Stimulated activated CD8-positive, alpha-beta memory T cell treated with anti-CD3 and anti-CD28 coated beads, Interleukin-15, amount 100 ng/mL, for 4 hours (primary cell): ENCODE measurements around the gene TAX1BP1.
"Not testable (repeated sequence)": the region's sequence is repeated elsewhere in the genome, so short reads cannot be mapped to it uniquely, and the experiment has no call there.

Experiments used
- DNase-seq, 2 donors: peaks; one replicate each; pipeline ENCODE4 v3.0.0-alpha.2; 2020; ENCODE audit warnings: low read depth in 2 of 2

TAX1BP1 gene

DNA sequence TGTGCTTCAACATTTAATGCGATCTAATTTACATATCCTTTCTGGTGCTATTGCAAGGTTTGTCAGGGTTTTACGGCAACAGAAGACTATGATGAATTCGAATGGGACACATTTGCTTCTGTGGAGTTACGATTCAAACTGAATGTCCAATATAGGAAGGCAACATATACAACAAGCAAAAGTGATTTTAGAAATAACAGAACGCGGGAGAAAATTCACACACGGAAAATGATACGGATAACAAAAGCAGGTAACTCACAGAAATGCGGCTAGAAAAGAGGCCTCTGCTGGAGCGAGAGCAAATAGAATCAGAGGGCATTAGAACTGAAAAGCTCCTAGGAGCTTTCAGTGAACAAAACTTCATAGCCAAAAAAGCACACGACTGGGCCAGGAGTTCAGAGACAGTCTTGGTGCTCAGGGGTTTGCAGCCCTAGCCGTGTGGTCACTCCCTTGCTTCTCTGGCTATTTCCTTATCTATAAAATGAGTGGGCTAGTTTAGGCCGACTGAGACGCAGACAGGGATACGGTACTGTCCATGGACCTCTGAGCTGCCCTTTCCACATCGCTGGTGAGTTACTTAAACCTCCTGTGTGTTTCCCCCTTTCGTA, 557 bp upstream of the TAX1BP1 start:
- DNase-seq, result no peak

DNA sequence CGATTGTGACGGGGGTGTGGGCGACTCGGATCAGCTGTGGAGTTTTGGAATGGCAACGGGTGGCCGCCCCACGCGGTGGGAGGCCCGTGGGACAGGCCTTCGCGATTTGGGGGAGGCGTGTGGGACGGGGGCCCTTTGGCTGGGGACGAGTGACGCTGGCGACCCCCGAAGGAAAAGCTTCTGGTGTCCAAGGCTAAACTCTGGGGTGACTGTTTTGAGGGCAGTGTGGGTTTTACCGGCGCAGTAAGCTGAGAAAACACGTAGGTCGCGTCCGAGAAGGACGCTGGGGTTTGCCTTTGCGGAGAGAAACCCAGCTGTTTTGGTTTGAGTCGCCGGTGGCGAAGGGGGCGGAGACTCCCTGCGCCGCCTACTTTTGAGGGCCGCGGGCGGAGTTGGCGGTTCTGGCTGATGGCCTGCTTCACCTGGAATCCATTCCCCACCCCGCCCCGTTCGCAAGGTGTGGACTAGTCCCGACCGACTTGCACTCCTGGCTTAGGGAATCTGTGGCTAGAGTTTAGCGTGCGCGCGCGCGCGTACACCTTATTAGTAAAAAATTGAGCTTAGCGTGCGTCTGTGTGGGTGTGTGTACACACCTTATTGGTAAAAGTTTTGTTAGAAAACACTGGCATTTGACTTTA, 606 bp downstream of the TAX1BP1 start:
- peak; percentile 68 for DNase-seq

DNA sequence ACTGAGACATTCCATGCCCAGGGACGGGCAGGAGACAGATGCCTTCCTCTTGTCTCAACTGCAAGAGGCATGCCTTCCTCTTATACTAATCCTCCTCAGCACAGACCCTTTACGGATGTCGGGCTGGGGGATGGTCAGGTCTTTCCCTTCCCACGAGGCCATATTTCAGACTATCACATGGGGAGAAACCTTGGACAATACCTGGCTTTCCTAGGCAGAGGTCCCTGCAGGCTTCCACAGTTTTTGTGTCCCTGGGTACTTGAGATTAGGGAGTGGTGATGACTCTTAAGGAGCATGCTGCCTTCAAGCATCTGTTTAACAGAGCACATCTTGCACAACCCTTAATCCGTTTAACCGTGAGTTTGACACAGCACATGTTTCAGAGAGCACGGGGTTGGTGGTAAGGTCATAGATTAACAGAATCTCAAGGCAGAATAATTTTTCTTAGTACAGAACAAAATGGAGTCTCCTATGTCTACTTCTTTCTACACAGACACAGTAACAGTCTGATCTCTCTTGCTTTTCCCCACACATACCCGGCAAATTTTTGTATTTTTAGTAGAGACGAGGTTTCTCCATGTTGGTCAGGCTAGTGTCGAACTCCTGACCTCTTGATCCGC, 2.2 kb downstream of the TAX1BP1 start:
- DNase-seq, result not testable (repeated sequence)

DNA sequence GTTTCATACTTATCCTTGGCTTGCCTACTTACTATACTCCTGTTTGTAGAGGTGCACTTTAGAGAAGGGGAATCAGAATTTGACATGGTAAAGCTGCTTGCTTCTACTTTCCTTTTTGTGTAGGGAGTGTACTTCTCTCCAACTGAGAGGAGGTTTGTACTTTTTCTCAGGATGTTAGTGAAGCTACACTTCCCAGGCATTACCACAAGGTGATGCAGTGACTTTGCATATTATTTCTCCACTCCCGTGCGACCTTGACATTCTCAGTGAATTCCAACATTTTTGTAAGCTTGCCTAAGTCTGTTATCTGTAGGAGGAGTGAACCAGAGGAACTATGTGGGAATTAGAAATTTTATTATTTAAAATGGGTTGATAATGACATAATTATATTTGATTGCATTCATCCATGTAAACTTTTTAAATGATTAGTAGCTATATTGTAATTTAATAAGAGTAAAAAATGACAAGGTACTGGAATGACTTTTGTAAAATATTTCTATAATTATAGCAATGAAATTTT, 5.2 kb downstream of the TAX1BP1 start:
- DNase-seq, result no peak

DNA sequence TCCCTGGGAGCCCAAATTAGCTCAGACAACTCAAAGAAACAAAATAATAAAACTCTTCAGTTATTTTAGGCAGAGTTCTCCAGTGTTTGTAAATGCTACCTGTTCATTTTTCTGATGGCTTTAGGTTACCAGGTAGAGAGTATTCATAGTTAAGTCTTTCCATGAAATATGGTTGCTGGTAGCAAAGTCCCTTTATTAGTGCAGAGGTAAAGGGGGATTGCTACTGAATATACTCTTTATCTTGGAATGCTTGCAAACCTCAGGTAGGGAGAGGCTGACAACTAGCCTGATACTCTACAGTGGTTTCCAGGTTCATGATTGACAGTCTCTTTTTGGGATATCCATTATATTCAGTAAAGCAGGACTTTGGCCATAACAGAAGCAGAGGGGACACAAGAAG, 6.5 kb downstream of the TAX1BP1 start:
- DNase-seq, result no peak

DNA sequence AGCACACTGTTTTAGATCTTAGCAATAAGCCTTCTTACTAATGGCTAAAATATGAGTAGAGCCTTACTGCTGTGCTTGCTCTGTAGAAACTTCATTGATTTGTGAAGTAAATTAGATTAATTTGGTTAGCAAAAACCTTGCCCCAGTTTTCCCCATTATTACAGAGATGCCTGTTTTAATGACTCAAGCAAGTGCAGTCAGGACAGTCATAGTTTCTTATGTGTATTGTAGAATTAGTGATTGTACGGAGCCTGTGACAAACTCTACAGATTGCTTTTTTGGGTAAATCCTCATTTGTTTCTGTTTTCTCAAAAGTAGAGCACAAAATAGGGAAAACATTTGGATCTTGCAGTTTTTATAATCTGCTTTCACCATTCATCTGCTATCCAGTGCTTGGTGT, 7.0 kb downstream of the TAX1BP1 start:
- no peak for DNase-seq

DNA sequence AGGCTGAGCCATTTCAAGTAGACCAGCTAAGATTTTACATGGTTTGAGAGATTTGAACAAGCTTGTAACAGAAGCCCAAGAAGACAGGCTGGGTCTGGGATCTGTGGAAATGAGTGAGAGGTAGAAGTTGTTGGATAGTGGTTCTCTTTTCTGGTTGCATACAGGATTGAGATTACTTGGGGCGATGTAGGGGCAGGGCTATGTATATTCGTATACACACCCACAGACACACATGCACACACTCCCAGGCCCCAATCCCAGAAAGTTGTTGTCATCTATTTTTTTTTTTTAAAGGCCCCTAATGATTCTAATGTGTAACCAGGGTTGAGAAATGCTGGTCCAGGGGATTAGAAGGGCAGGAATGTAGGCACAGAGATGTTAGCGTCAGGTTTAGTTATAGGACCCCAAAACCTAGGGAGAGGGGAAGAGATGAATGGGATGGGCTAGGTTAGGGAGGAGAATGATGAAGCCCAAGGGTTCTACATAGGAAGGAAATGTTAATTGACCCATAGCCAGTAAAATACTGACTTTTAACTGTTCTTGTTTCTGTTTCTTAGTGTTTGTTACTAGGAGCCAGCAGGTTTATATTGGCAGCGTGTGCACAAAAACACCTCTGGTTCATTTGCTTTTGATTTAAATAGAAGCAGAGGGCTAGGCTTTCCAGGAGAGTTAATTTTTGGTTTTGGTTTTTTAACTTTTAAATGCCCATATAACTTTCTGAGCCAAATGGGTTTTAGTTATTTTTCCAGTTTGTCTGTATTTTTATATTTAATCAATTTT, 7.8 kb downstream of the TAX1BP1 start:
- DNase-seq, result no peak

DNA sequence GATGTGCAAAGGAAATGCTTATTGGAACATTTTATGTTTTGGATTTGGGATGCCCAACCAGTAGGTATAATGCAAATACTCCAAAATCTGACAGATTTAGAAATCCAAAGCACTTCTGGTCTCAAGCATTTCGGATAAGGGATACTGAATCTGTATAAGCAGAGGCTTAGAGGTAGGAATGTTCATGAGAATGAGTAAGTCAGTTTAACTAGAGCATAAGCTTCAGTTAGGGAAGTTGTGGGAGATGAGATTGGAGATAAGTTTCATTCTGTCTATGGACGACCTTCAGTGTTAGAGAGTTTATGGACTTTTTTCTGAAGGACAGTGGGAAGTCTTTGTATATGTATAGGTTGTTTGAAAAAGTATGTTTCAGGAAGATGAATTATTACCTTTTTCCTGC, 10.4 kb downstream of the TAX1BP1 start:
- no peak for DNase-seq

DNA sequence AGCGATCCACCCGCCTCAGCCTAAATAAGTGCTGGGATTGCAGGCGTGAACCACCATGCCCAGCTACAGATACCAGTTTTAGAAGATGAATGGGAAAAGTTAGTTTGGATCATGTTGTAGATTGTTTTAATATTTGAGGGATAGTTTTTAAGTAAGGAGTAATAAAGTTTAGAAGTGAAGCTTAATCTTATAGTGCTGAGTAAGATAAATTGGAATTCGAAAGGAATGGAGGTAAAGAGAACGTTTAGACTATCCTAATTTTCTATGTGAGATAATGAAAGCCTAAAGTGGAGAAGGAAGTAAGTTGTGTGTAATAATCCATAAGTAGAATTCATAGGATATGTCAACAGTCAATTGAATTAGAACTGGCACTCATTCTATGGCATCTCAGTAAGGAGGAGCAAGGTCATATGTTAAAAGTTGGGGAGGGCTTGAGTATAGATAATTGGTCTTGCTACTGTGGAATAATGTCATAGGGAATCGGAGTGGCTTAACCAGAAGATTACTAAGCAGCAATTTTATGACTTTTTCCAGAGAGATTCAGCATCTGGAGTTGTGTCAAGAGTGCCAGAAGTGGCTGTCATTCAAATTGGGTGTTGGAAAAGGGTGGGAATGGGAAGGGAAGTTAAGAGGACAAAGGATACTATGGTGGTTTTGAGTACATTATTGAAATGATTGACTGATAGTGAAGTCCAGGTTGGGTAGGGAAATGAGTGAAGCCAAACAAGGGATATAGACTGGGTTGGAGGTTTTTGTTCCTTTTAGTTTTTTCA, 12.1 kb downstream of the TAX1BP1 start:
- no peak for DNase-seq

DNA sequence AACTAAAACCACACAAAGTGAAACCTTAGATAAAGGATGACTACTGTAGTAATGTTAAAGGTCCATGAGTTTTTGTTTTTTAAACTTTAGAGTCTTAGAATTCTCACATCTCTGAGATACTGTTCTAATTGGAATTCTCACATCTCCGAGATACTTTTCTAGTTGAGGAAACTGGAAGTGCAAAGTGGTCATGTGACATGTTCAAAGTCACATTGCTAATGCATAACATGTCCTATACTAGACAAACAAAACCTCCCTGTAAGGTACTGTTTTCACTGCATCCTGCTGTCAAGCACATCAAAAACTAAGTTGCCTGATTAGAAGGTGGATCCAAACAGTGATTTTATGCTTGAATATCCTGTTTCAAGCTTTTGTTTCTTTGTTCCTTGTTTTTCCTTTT, 13.9 kb downstream of the TAX1BP1 start:
- no peak for DNase-seq

DNA sequence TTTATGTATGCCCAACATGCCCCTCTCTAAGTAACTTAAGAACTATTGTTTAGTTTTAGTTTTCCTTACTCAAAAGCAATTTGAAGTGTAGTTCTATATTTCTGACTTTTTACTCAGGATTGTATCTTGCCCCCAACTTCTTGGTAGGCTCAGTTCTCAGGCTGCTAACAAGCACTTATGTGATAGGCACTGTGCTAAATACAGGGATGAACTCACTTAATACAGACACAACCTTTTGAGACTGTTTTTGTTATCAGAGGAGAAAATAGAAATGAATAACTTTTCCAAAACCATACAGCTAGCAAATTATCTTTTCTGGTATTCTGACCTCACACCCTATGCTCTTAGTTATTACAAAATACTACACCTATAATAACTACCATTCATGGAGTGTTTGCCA, 16.3 kb downstream of the TAX1BP1 start:
- DNase-seq, result no peak

DNA sequence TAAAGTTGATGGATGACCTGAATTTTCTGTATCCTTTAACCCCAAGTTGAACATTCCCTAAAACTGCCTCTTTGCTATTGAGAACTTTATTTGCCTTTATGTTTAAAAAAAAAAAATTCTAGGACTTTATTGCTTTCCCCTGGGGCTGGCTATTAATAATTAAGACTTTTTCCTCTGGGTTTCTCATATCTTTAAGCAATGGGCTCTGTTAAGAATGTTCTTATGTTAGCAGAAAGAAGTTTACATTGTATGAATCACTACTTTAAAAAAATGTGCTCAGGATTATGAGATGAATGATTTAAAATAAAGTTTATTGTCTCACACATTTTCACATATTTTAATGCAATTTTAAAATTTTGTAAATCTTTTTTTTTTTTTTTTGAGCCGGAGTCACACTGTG, 19.5 kb downstream of the TAX1BP1 start:
- no peak for DNase-seq

DNA sequence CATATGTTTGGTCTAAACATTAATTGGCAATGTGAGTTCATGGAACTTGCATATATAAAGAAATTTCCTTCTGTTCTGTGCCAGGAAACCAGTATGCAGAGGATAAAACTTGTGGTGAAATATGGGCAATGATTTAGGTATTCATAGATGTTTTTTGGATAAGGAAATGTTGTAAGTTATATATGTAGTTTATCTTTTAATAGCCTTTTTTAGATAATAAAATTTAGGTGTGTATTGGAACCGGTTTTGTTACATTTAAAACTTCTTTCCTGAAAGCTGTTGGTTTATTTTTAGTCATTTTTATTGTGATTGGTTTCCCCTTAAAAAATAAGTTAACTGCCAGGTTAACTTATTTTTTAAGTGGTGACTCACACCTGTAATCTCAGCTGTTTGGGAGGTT, 22.1 kb downstream of the TAX1BP1 start:
- DNase-seq, result no peak

DNA sequence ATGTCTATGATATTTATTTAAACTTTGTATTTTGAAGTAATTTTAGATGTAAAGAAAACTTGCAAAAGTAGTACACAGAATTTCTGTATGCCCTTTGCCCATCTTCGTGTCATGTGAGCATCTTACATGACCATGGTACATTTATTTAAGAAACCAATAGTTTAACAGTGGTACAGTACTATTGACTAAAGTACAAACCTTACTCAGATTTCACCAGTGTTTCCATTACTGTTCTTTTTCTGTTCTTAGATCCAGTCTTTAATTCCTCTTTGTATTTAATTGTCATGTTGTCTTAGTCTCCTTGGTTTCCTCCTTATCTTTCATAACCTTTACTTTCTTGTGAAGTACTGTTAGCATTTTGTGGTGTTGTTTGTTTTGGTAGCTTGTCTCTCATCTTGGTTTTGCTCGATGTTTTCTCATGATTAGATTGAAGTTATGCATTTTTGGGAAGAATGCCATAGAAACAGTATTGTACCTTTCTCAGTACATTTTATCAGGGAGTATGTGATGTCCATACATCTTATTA, 24.1 kb downstream of the TAX1BP1 start:
- DNase-seq, result no peak

DNA sequence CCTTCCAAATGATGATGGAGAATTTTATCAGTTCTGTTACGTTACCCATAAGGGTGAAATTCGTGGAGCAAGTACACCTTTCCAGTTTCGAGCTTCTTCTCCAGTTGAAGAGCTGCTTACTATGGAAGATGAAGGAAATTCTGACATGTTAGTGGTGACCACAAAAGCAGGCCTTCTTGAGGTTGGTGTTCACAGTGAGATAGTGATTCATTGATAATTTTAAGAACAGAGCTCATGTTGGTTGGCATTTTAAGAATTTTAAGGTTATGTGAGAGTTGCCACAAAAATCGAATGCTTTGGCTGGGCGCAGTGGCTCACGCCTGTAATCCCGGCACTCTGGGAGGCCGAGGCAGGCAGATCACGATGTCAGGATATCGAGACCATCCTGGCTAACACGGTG, 25.9 kb downstream of the TAX1BP1 start:
- no peak for DNase-seq

DNA sequence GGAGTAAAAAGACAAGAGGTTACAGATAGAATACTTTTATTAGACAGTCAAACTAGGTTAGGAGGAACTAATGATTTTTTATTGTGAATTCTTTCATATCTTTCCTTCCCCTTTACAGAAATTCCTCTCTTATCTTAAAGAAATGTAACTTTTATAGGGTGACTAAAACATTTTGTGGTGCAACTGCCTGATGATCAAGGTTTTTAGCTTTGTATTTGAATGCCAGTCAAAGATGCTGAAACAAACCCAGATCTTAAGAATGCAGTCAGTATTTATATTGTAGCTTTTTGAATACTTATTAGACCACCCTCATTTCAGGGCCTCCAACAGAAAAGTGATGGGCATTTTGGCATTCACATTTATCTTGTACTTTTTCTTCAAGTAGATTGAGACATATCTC, 27.4 kb downstream of the TAX1BP1 start:
- DNase-seq, result no peak

DNA sequence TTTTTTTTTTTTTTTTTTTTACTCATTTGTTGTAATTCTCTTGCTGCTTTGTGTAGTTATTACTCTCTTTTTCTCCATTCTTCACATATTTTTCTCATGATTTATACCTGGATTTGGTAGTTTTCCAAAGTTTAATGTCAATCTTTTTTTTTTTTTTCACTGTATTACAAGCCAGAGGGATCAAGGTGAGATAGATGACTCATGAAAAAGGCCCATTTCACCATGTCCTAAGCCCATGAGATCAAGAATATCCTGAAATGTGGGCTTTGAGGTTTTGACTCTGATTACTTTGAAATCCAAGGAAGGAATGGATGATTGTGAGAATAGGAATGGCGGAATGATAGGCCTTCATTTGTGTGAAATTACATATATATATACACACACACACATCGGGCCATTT, 31.1 kb downstream of the TAX1BP1 start:
- no peak for DNase-seq

DNA sequence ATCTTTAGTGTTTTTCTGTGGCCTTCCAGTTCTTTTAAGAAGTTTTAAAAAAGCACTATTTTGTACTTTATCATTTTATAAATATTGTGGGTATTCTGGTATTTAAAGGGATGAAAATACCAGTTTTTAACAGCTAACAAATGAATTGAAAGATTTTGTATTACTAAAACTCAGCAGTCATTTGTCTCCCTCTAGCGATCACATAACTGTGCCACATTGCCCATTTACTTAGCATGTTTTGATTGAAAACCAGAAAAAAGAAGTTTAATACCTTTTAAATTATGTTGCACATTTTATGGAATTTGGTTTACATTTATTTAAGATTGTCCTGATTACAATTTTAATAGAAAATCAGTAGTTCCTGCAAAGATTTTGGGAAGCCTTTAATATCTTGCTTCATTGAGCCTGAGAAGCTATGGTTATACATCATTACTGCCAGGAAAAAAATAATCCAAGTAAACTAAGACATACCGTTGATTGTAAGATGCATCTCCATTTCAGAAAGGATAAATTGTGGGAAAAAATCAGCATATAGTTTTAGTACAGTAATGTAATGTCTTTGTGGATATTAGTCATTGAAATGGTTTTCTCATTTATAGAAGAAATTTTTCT, 34.9 kb downstream of the TAX1BP1 start:
- no peak for DNase-seq

DNA sequence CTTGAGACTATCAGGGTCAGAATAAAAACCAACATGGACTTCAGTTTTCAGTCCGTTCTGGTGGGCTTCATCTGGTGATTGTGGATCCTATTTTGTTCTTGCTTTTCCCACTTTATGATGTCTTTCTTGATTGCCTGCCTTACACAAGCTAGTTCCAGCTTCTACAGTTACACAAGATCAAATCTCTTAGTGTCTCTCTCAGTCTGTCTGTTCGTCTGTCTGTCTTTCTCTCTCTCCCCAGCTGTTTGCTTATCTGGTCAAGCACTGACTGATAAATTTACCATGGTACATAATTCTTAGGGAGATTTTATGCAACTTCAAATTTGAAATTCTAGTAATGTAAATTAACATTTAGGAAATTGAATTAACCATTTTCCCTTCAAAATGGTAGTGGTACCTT, 35.8 kb downstream of the TAX1BP1 start:
- DNase-seq, result no peak

DNA sequence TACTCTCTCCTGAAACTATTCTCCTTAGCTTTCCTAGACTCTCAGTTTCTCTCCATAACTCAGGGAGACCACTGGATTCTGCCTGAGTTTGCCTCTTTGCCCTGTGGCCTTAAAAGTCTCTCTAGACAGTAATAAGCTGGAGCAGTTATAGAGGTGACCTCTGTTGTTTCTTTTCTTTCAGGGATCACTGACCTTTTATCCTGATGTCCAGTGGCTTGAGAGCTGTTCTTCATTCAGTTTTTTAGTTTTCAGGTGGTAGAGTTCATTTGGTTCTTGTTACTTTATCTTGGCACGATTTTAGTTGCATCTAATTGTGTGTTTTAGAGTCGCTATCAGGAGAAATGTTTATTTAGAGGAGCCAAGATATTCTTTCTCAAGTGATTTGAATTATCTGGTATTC, 37.7 kb downstream of the TAX1BP1 start:
- DNase-seq, result no peak

DNA sequence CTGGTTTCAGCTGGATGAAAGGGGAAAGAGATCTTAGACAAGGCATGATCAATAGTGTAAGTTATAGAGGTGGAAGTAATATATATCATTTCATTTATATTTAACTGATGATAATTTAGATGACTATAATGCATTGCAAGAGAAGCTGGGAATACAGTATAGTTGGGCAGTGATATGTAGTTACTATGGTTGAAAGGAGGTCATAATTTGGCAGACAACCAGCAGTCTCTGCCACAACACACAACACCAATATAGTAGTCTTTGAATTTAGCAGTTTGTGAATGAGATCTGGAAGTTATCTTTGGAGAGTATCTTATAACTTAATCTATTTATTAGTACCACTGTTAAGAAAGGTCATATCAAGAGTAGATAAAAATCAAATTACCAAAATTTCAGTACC, 39.9 kb downstream of the TAX1BP1 start:
- DNase-seq, result no peak
